Vagina (tissue), 2 donors: ENCODE data around the gene TBXT. TPM values are rescaled to one million over a fixed set of nuclear protein-coding genes. Genes with fewer than 3 reads are reported as not detected.

ENCODE experiments used
- DNase-seq, 2 donors: peaks; one replicate each; pipeline ENCODE4 v3.0.0-alpha.2; 2017; ENCODE audit errors: extremely low spot score in 2 of 2
- H3K27ac ChIP-seq: fragments of 200-600 bp; sonication (generic); one replicate; pipeline ENCODE4 v1.5.1; 2019
- H3K27me3 ChIP-seq: fragments of 200-600 bp; sonication (generic); one replicate; pipeline ENCODE4 v1.5.1; 2019
- H3K36me3 ChIP-seq, 2 donors: fragments of 200-600 bp; sonication (generic); one replicate each; pipeline ENCODE4 v1.5.1; 2017 to 2019
- H3K4me1 ChIP-seq: fragments of 200-600 bp; sonication (generic); one replicate; pipeline ENCODE4 v1.5.1; 2019
- H3K4me3 ChIP-seq, 2 donors: fragments of 200-600 bp; sonication (generic); 1 replicate in 1 of 2; 2 replicates in 1 of 2; pipeline ENCODE4 v1.5.1; 2016 to 2019
- H3K9me3 ChIP-seq: fragments of 200-600 bp; sonication (generic); one replicate; pipeline ENCODE4 v1.5.1; 2019
- CTCF ChIP-seq, 3 experiments: fragments of 450-650 bp in 2 of 3; fragments of 200-600 bp in 1 of 3; sonication (generic) in 1 of 3; IDR thresholded peaks; one replicate each; pipeline ENCODE4 v1.5.1; 2017 to 2019; ENCODE audit warnings: antibody characterized with exemption in 3 of 3, mild to moderate bottlenecking in 2 of 3, moderate library complexity in 2 of 3
- POLR2A ChIP-seq, 2 donors: fragments of 450-650 bp; IDR thresholded peaks; one replicate each; pipeline ENCODE4 v1.6.1; 2017; ENCODE audit warnings: antibody characterized with exemption in 2 of 2, mild to moderate bottlenecking in 2 of 2, moderate library complexity in 2 of 2
- POLR2AphosphoS5 ChIP-seq, 2 donors: sonication (generic); formaldehyde crosslinking; IDR thresholded peaks; one replicate each; pipeline ENCODE4 v1.9.0; 2017; ENCODE audit warnings: antibody characterized with exemption in 2 of 2, mild to moderate bottlenecking in 2 of 2, low read depth in 1 of 2; ENCODE audit not compliant: insufficient read depth in 1 of 2
- intact Hi-C: fragments of 100-400 bp; cut with DNase I; formaldehyde crosslinking; loops from one replicate; pipeline ENCODE4 v1.15.1; 2023
- small RNA-seq: library from RNA; depleted of rRNA; stranded (forward); fragments of <200 nt; gene quantifications from one replicate; pipeline ENCODE3, GENCODE V24; 2016
- total RNA-seq: library from RNA; depleted of rRNA; stranded (reverse); fragments of >200 nt; gene quantifications from one replicate; pipeline ENCODE4 v1.2.3, GENCODE V29; 2016

Gene TBXT
- total RNA-seq, 1 donor from 2014 or later, result not detected

- no peak overlapping the region for H3K4me3 ChIP-seq
- no peaks in the 10 kb centered on the region for H3K36me3 ChIP-seq
- no peak for DNase-seq
- peaks cover 6% of the 10 kb centered on the region for H3K9me3 ChIP-seq
- no peaks in the 10 kb centered on the region for H3K27me3 ChIP-seq
- intact Hi-C loops, result no loop called here
- TF ChIP-seq POLR2AphosphoS5 (IDR thresholded peaks at IDR 0.05; ENCODE audit: insufficient read depth in 1 of 2, low read depth in 1 of 2) (no peak), POLR2A (IDR thresholded peaks at IDR 0.05) (no peak), CTCF (IDR thresholded peaks at IDR 0.05) (no peak)
- H3K27ac ChIP-seq, result no peak overlapping the region
- no peaks in the 10 kb centered on the region for H3K4me1 ChIP-seq
Observed at GRCh38 chr6:166112580-166112979, 55.1 kb downstream of the TBXT start.

- no peaks in the 10 kb centered on the region for H3K36me3 ChIP-seq
- no peak for DNase-seq
- H3K9me3 ChIP-seq, result no peaks in the 10 kb centered on the region
- intact Hi-C loops, result no loop called here
- H3K27me3 ChIP-seq, result no peaks in the 10 kb centered on the region
- no peak for TF ChIP-seq POLR2AphosphoS5 (IDR thresholded peaks at IDR 0.05; ENCODE audit: insufficient read depth in 1 of 2, low read depth in 1 of 2)
- no peak for TF ChIP-seq CTCF (IDR thresholded peaks at IDR 0.05)
- TF ChIP-seq POLR2A (IDR thresholded peaks at IDR 0.05), result no peak
- no peak overlapping the region for H3K27ac ChIP-seq
- no peaks in the 10 kb centered on the region for H3K4me1 ChIP-seq
- H3K4me3 ChIP-seq, result no peak overlapping the region
Observed at GRCh38 chr6:166109608-166110007, 58.0 kb downstream of the TBXT start.

Small RNA genes lying within 50 kb of the gene (small RNA-seq; reads per million reads assigned to genes)
- gene RNU6-153P, result not detected

Other genes with a start within 250 kb of the TBXT start
- not detected for gene PRR18, start 140.5 kb upstream of the TBXT start, total RNA-seq
- gene SFT2D1, start 174.7 kb upstream of the TBXT start, total RNA-seq, result 23.3 TPM
- 44.0 TPM for gene MPC1, start 215.1 kb upstream of the TBXT start, total RNA-seq